H54 (cell line): ENCODE data around the gene HTD2.
"Not testable (repeated sequence)": the region's sequence is repeated elsewhere in the genome, so short reads cannot be mapped to it uniquely, and the experiment has no call there.

Source experiments
- DNase-seq: peaks from one replicate; pipeline ENCODE4 v3.0.0; 2011; ENCODE audit warnings: low spot score, mixed read lengths; ENCODE audit not compliant: insufficient read length
- FAIRE-seq: peaks from 3 replicates; lab custom pipeline; 2011; peaks lifted over from hg19 to GRCh38; lab: Jason Lieb, UNC
- POLR2A ChIP-seq: IDR thresholded peaks from 2 replicates; pipeline ENCODE4 v1.6.1; 2011; ENCODE audit warnings: low read depth, mild to moderate bottlenecking, low read length

HTD2 gene

GRCh38 chr3:58281069-58281468, 25.3 kb upstream of the HTD2 start:
- DNase-seq = no peak
- no peak for FAIRE-seq
- no peak for TF ChIP-seq POLR2A

GRCh38 chr3:58285334-58285733, 21.0 kb upstream of the HTD2 start:
- no peak for TF ChIP-seq POLR2A
- DNase-seq (no peak), FAIRE-seq (no peak)

- FAIRE-seq = no peak
- no peak for TF ChIP-seq POLR2A
Measured at GRCh38 chr3:58287354-58287753, 19.0 kb upstream of the HTD2 start.

GRCh38 chr3:58288011-58288728, 18.1 kb upstream of the HTD2 start:
- no peak for TF ChIP-seq POLR2A
- no peak for DNase-seq
- FAIRE-seq = no peak

More at GRCh38 chr3:58287354-58287753, 19.0 kb upstream of the HTD2 start:
- no peak for DNase-seq

GRCh38 chr3:58288964-58289613, 17.2 kb upstream of the HTD2 start:
- FAIRE-seq = not testable (repeated sequence)

GRCh38 chr3:58290446-58290845, 15.9 kb upstream of the HTD2 start:
- DNase-seq, FAIRE-seq: not testable (repeated sequence)

More at GRCh38 chr3:58288964-58289613, 17.2 kb upstream of the HTD2 start:
- DNase-seq = not testable (repeated sequence)

- DNase-seq = no peak
- FAIRE-seq = no peak
- TF ChIP-seq POLR2A = no peak
Measured at GRCh38 chr3:58291671-58292338, 14.5 kb upstream of the HTD2 start.

GRCh38 chr3:58292866-58293265, 13.5 kb upstream of the HTD2 start:
- no peak for TF ChIP-seq POLR2A
- FAIRE-seq = no peak
- DNase-seq = no peak

- TF ChIP-seq POLR2A = no peak
- FAIRE-seq (no peak), DNase-seq (no peak)
Measured at GRCh38 chr3:58293516-58293915, 12.8 kb upstream of the HTD2 start.

GRCh38 chr3:58296269-58296668, 10.1 kb upstream of the HTD2 start:
- DNase-seq (no peak), FAIRE-seq (no peak)
- no peak for TF ChIP-seq POLR2A

- DNase-seq (no peak), FAIRE-seq (no peak)
- no peak for TF ChIP-seq POLR2A
Measured at GRCh38 chr3:58296843-58297242, 9.5 kb upstream of the HTD2 start.

GRCh38 chr3:58298190-58298589, 8.1 kb upstream of the HTD2 start:
- no peak for TF ChIP-seq POLR2A
- FAIRE-seq (no peak), DNase-seq (no peak)

GRCh38 chr3:58299075-58299474, 7.2 kb upstream of the HTD2 start:
- FAIRE-seq (no peak), DNase-seq (no peak)
- TF ChIP-seq POLR2A = no peak

GRCh38 chr3:58299839-58300516, 6.3 kb upstream of the HTD2 start:
- no peak for DNase-seq
- TF ChIP-seq POLR2A = no peak
- no peak for FAIRE-seq
